PC-9 (cell line): Measurements from ENCODE around the gene EGLN1. TPM values are rescaled to one million over a fixed set of nuclear protein-coding genes. Genes with fewer than 3 reads are reported as not detected.

Experiments
- BruUV-seq: library from RNA; stranded (reverse); fragments of 400-500 nt; replicated peaks from 2 replicates; lab custom pipeline; 2021; lab: Mats Ljungman, UMichigan
- CTCF ChIA-PET: fragments of 300-600 bp; sonication (Branson Sonifier 250); formaldehyde crosslinking; loops from one replicate; lab custom pipeline; 2022; ENCODE audit warnings: antibody characterized with exemption; lab: Charles Lee
- POLR2A ChIA-PET: fragments of 300-600 bp; sonication (Branson Sonifier 250); formaldehyde crosslinking; loops from one replicate; lab custom pipeline; 2022; ENCODE audit warnings: antibody characterized with exemption; ENCODE audit not compliant: unreplicated experiment; lab: Charles Lee
- DNase-seq, 2 experiments: peaks; one replicate each; pipeline versions ENCODE4 v3.0.0 to v3.0.0-alpha.2; 2015 to 2022; ENCODE audit warnings: mixed read lengths in 1 of 2
- H2AFZ ChIP-seq: fragments of 200-600 bp; sonication (generic); 2 replicates; pipeline ENCODE4 v1.8.1; 2017; ENCODE audit warnings: antibody characterized with exemption
- H3F3A ChIP-seq: fragments of 200-600 bp; sonication (generic); 2 replicates; pipeline ENCODE4 v1.8.1; 2017; ENCODE audit warnings: antibody characterized with exemption, mild to moderate bottlenecking, low read depth; ENCODE audit not compliant: insufficient read depth
- H3K27ac ChIP-seq: fragments of 200-600 bp; sonication (generic); 2 replicates; pipeline ENCODE4 v1.6.1; 2016; ENCODE audit warnings: mixed run types
- H3K27me3 ChIP-seq: fragments of 200-600 bp; sonication (generic); 2 replicates; pipeline ENCODE4 v1.6.1; 2016; ENCODE audit warnings: low read depth, mixed run types; ENCODE audit not compliant: insufficient read depth
- H3K36me3 ChIP-seq: fragments of 200-600 bp; sonication (generic); 2 replicates; pipeline ENCODE4 v1.6.1; 2016; ENCODE audit warnings: low read depth, mixed run types
- H3K4me1 ChIP-seq: fragments of 200-600 bp; sonication (generic); replicated peaks from 2 replicates; pipeline ENCODE4 v1.6.1; 2016; ENCODE audit warnings: mixed run types; ENCODE audit not compliant: insufficient read depth
- H3K4me2 ChIP-seq: fragments of 200-600 bp; sonication (generic); 2 replicates; pipeline ENCODE4 v1.6.1; 2017; ENCODE audit warnings: mixed run types
- H3K4me3 ChIP-seq: fragments of 200-600 bp; sonication (generic); 2 replicates; pipeline ENCODE4 v1.6.1; 2016; ENCODE audit warnings: mixed run types
- H3K79me2 ChIP-seq: fragments of 200-600 bp; sonication (generic); 2 replicates; pipeline ENCODE4 v1.6.1; 2017; ENCODE audit warnings: low read depth, mixed run types
- H3K9me2 ChIP-seq: fragments of 200-600 bp; sonication (generic); 2 replicates; pipeline ENCODE4 v1.8.1; 2017; ENCODE audit warnings: mild to moderate bottlenecking; ENCODE audit not compliant: insufficient read depth
- H3K9me3 ChIP-seq: fragments of 200-600 bp; sonication (generic); 2 replicates; pipeline ENCODE4 v1.8.1; 2016; ENCODE audit warnings: low read depth; ENCODE audit not compliant: insufficient read depth
- H4K20me1 ChIP-seq: fragments of 200-600 bp; sonication (generic); 2 replicates; pipeline ENCODE4 v1.8.1; 2017; ENCODE audit not compliant: insufficient read depth
- CTCF ChIP-seq: fragments of 200-600 bp; sonication (generic); conservative IDR thresholded peaks from 2 replicates; pipeline ENCODE4 v1.6.1; 2017; ENCODE audit warnings: mixed run types, antibody characterized with exemption, mild to moderate bottlenecking, moderate library complexity
- EZH2 ChIP-seq: fragments of 200-600 bp; sonication (generic); IDR thresholded peaks from 2 replicates; pipeline ENCODE4 v1.8.0; 2017; ENCODE audit warnings: antibody characterized with exemption, low read depth
- intact Hi-C: fragments of 100-400 bp; cut with micrococcal nuclease; formaldehyde crosslinking; loops from one replicate; pipeline ENCODE4 v1.10.0; 2022; ENCODE audit not compliant: unreplicated experiment
- total RNA-seq: library from RNA; stranded (reverse); gene quantifications from 2 replicates; pipeline ENCODE4 v1.2.3, GENCODE V29; 2021

Gene EGLN1
- total RNA-seq, 1 experiment from 2014 or later, result 18.8 TPM

- Histone ChIP-seq H3K4me3 (no peak overlapping the region; the same call in 1 of the 2 replicates), H3K9me2 (no peaks in the 10 kb centered on the region), H3K36me3 (0 out of 2 replicates have a peak, but pooled peaks cover 4% of the 10 kb centered on the region), H3K79me2 (peaks cover 74% of the 10 kb centered on the region), H3K9me3 (no peaks in the 10 kb centered on the region), H3K27ac (peak overlapping the region; percentile 56), H3K4me1 (peaks cover 27% of the 10 kb centered on the region), H3K4me2 (peak overlapping the region; percentile 70), H2AFZ (no peak overlapping the region), H3F3A (peaks cover 10% of the 10 kb centered on the region), H4K20me1 (no peaks in the 10 kb centered on the region), H3K27me3 (no peaks in the 10 kb centered on the region)
- no peak for TF ChIP-seq EZH2
- no peak for TF ChIP-seq CTCF
- ChIA-PET POLR2A (no interaction called here), CTCF (no interaction called here)
- no TSS peak for BruUV-seq
- intact Hi-C loops, result no loop called here
- DNase-seq, result no peak
These were observed 13.5 kb downstream of the EGLN1 start for GRCh38 chr1:231408528-231409094.

DNA sequence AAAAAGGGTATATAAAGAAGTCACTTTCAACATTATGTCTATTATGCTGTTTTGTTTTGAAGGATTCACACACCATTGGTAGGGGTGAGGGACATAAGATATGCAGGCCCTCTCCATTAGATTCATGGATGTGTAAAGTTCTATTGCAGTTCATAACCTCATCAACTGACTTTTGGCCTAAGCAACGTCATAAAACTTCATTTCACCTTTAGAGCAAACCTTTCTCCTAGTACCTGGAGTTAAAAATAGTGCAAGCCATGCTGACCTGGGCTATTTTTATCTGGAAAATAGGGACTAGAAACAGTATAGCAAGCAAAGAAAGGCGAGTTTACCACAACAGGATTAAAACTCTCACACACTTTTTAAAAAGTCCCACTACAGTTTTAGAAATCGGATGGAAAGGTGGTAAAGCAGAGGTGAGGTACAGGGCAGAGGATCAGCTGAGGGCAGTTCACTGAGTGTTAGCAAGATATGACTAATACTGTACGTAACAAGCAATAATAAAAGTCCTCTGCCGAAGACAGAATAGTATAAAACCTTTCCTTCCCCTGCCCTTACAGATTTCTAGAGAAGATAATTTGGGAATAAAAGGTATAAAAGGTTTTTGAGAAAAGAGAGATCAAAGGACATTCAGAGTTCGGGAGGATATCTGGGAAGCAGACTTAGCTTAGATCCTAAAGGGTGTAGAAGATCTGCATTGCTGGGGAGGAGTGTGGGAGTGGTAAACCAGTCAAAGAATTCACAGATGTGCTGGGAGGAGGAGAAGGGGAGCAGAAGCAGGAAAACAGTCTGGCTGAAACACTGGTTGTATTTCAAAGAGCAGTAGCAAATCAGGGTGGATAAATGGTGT is 14.3 kb downstream of the EGLN1 start:
- ChIA-PET POLR2A (no interaction called here), CTCF (no interaction called here)
- Histone ChIP-seq H3K4me3 (peak overlapping the region; percentile 30; the same call in 1 of the 2 replicates), H3K27me3 (no peaks in the 10 kb centered on the region), H3K79me2 (peaks cover 72% of the 10 kb centered on the region), H3K4me1 (peaks cover 27% of the 10 kb centered on the region), H3F3A (peaks cover 10% of the 10 kb centered on the region), H3K27ac (peak overlapping the region; percentile 56), H3K36me3 (0 out of 2 replicates have a peak, but pooled peaks cover 2% of the 10 kb centered on the region), H3K4me2 (peak overlapping the region; percentile 70), H4K20me1 (no peaks in the 10 kb centered on the region), H3K9me3 (no peaks in the 10 kb centered on the region), H2AFZ (peak overlapping the region; percentile 10; the same call in 1 of the 2 replicates), H3K9me2 (no peaks in the 10 kb centered on the region)
- no TSS peak for BruUV-seq
- TF ChIP-seq CTCF (no peak), EZH2 (no peak)
- intact Hi-C loops, result no loop called here
- peak in 1 of 2 experiments; percentile 62 for DNase-seq

DNA sequence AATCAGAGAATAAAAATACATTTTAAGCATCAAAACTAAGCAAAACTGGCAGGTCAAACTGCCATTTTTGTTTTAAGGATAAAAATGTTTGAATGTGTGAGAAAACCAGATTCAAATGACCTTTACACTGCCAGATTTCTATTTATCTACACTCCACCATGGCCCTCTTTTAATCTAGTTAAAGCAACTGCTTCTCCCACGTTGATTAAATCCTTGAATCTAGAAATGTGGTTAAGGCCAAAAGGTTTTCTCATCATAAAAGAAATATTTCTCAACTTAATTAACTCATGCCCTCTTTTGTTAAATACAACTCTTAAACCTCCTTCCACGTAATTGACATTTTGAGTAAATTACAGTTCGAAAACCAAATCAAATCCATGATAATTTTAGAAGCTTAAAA is 15.0 kb downstream of the EGLN1 start:
- Histone ChIP-seq H3K9me2 (no peaks in the 10 kb centered on the region), H2AFZ (no peak overlapping the region), H3K36me3 (no peaks in the 10 kb centered on the region), H3K4me3 (no peak overlapping the region), H3K27ac (peak overlapping the region; percentile 56; the same call in 1 of the 2 replicates), H3K79me2 (peaks cover 69% of the 10 kb centered on the region), H3K27me3 (no peaks in the 10 kb centered on the region), H3K4me2 (peak overlapping the region; percentile 70; the same call in 1 of the 2 replicates), H3K9me3 (no peaks in the 10 kb centered on the region), H4K20me1 (no peaks in the 10 kb centered on the region), H3K4me1 (peaks cover 27% of the 10 kb centered on the region), H3F3A (peaks cover 10% of the 10 kb centered on the region)
- intact Hi-C loops, result no loop called here
- no peak for DNase-seq
- POLR2A ChIA-PET, result interaction anchor here (0.6 kb wide), 1 partner anchor 194 kb away, joined by 9 read pairs; no protein-coding TSS in a partner anchor
- no peak for TF ChIP-seq EZH2
- TF ChIP-seq CTCF, result no peak
- CTCF ChIA-PET, result no interaction called here
- BruUV-seq, result no TSS peak
